ENCODE measurements around the gene ATP6V0A1.

DNA sequence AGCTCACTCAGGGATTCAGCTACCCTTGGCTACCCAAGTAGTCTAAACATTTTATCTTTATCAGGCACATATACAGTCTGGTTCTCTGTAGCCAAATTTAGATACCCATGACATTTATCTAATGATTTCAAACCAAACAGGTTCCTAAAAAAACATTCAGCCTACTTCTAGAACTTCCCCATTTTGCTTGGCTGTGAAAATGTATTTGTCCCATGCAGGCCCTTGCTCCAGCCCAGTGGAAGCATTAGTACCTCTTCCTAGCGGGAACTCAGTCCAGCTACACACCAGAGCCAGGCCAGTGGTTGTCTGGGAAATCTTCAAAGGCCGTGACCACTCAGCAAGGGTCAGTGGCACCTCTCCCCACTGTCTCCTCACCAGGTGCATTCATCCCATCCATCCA, 51.2 kb downstream of the ATP6V0A1 start:
- TF ChIP-seq, protein P1, sequence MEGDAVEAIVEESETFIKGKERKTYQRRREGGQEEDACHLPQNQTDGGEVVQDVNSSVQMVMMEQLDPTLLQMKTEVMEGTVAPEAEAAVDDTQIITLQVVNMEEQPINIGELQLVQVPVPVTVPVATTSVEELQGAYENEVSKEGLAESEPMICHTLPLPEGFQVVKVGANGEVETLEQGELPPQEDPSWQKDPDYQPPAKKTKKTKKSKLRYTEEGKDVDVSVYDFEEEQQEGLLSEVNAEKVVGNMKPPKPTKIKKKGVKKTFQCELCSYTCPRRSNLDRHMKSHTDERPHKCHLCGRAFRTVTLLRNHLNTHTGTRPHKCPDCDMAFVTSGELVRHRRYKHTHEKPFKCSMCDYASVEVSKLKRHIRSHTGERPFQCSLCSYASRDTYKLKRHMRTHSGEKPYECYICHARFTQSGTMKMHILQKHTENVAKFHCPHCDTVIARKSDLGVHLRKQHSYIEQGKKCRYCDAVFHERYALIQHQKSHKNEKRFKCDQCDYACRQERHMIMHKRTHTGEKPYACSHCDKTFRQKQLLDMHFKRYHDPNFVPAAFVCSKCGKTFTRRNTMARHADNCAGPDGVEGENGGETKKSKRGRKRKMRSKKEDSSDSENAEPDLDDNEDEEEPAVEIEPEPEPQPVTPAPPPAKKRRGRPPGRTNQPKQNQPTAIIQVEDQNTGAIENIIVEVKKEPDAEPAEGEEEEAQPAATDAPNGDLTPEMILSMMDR (conservative IDR thresholded peaks at IDR 0.05) = no peak
- TF ChIP-seq EZH2 (IDR thresholded peaks at IDR 0.05; ENCODE audit: low read depth) = no peak
